HepG2 (cell line): ENCODE data around the gene ACVR1C.

Experiments
- CTCF ChIP-seq: sonication (generic); formaldehyde crosslinking; IDR thresholded peaks from 2 replicates; pipeline ENCODE4 v1.5.0; 2020; ENCODE audit warnings: mild to moderate bottlenecking, missing genetic modification reagents, moderate library complexity
- HMGA1 ChIP-seq: sonication (generic); formaldehyde crosslinking; conservative IDR thresholded peaks from 2 replicates; pipeline ENCODE4 v1.4.0; 2020; ENCODE audit warnings: missing genetic modification reagents
- KAT7 ChIP-seq: IDR thresholded peaks from 2 replicates; pipeline ENCODE4 v1.6.1; 2018; ENCODE audit warnings: borderline replicate concordance, missing compliant biosample characterization
- NFIC ChIP-seq: IDR thresholded peaks from 2 replicates; pipeline ENCODE4 v1.6.1; 2012; ENCODE audit warnings: mild to moderate bottlenecking, low read length, inconsistent platforms
- POLR2A ChIP-seq, 2 experiments: IDR thresholded peaks; 2 replicates each; pipeline ENCODE4 v1.6.1; 2011; ENCODE audit warnings: low read depth in 2 of 2, low read length in 2 of 2, mild to moderate bottlenecking in 1 of 2, moderate library complexity in 1 of 2; ENCODE audit not compliant: insufficient read depth in 1 of 2
- ZBTB42 ChIP-seq: sonication (generic); formaldehyde crosslinking; IDR thresholded peaks from 2 replicates; pipeline ENCODE4 v1.5.0; 2020; ENCODE audit warnings: mild to moderate bottlenecking, missing genetic modification reagents
- TF ChIP-seq, protein P1 (sequence below): sonication (generic); formaldehyde crosslinking; IDR thresholded peaks from 2 replicates; pipeline ENCODE4 v1.5.0; 2020; ENCODE audit warnings: missing genetic modification reagents
- TF ChIP-seq, protein P2 (sequence below): sonication (generic); formaldehyde crosslinking; IDR thresholded peaks from 2 replicates; pipeline ENCODE4 v1.4.0; 2020; ENCODE audit warnings: missing genetic modification reagents

- TF ChIP-seq POLR2A (IDR thresholded peaks at IDR 0.05; ENCODE audit: insufficient read depth in 1 of 2, low read depth in 2 of 2, low read length in 2 of 2) = no peak
- TF ChIP-seq HMGA1 = no peak
- TF ChIP-seq KAT7 (CRISPR knock-in tag) = no peak
- no peak for TF ChIP-seq NFIC
- no peak for TF ChIP-seq ZBTB42
- TF ChIP-seq, protein P1, sequence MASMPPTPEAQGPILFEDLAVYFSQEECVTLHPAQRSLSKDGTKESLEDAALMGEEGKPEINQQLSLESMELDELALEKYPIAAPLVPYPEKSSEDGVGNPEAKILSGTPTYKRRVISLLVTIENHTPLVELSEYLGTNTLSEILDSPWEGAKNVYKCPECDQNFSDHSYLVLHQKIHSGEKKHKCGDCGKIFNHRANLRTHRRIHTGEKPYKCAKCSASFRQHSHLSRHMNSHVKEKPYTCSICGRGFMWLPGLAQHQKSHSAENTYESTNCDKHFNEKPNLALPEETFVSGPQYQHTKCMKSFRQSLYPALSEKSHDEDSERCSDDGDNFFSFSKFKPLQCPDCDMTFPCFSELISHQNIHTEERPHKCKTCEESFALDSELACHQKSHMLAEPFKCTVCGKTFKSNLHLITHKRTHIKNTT = no peak
- TF ChIP-seq CTCF (CRISPR knock-in tag) = no peak
- TF ChIP-seq, protein P2, sequence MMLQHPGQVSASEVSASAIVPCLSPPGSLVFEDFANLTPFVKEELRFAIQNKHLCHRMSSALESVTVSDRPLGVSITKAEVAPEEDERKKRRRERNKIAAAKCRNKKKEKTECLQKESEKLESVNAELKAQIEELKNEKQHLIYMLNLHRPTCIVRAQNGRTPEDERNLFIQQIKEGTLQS (CRISPR knock-in tag) = no peak
Measured at GRCh38 chr2:157661776-157662175, 33.1 kb upstream of the ACVR1C start.
